ENCODE data around the gene TMEM101.
"Not testable (repeated sequence)": the region's sequence is repeated elsewhere in the genome, so short reads cannot be mapped to it uniquely, and the experiment has no call there.

TMEM101 gene

GRCh38 chr17:44024853-44025252 is 10.1 kb upstream of the TMEM101 start:
- DNase-seq (ENCODE audit: low spot score) = no peak
- no peak for TF ChIP-seq CTCF (IDR thresholded peaks at IDR 0.05; ENCODE audit: extremely low read depth, insufficient read depth, missing control alignments)
- in situ Hi-C loops (cut with MboI; ENCODE audit: low pct_unique_long_range_greater_than_20kb, low sequenced_read_pairs, unreplicated experiment) = no loop called here

GRCh38 chr17:44024271-44024663 is 9.5 kb upstream of the TMEM101 start:
- DNase-seq (ENCODE audit: low spot score) = no peak
- TF ChIP-seq CTCF (IDR thresholded peaks at IDR 0.05; ENCODE audit: extremely low read depth, insufficient read depth, missing control alignments) = no peak
- in situ Hi-C loops (cut with MboI; ENCODE audit: low pct_unique_long_range_greater_than_20kb, low sequenced_read_pairs, unreplicated experiment) = no loop called here

GRCh38 chr17:44023545-44024270 is 8.9 kb upstream of the TMEM101 start:
- no peak for TF ChIP-seq CTCF (IDR thresholded peaks at IDR 0.05; ENCODE audit: extremely low read depth, insufficient read depth, missing control alignments)
- in situ Hi-C loops (cut with MboI; ENCODE audit: low pct_unique_long_range_greater_than_20kb, low sequenced_read_pairs, unreplicated experiment) = no loop called here
- no peak for DNase-seq (ENCODE audit: low spot score)

GRCh38 chr17:44022246-44022645 is 7.5 kb upstream of the TMEM101 start:
- DNase-seq (ENCODE audit: low spot score) = no peak
- no peak for TF ChIP-seq CTCF (IDR thresholded peaks at IDR 0.05; ENCODE audit: extremely low read depth, insufficient read depth, missing control alignments)
- in situ Hi-C loops (cut with MboI; ENCODE audit: low pct_unique_long_range_greater_than_20kb, low sequenced_read_pairs, unreplicated experiment) = no loop called here

GRCh38 chr17:44021227-44021626 is 6.5 kb upstream of the TMEM101 start:
- in situ Hi-C loops (cut with MboI; ENCODE audit: low pct_unique_long_range_greater_than_20kb, low sequenced_read_pairs, unreplicated experiment); DNase-seq (ENCODE audit: low spot score): not testable (repeated sequence)

- in situ Hi-C loops (cut with MboI; ENCODE audit: low pct_unique_long_range_greater_than_20kb, low sequenced_read_pairs, unreplicated experiment) = no loop called here
- no peak for TF ChIP-seq CTCF (IDR thresholded peaks at IDR 0.05; ENCODE audit: extremely low read depth, insufficient read depth, missing control alignments)
- peak; percentile 58 for DNase-seq (ENCODE audit: low spot score)
These were observed 678 bp downstream of the TMEM101 start for GRCh38 chr17:44014133-44014436.

- DNase-seq (ENCODE audit: low spot score) = no peak
- in situ Hi-C loops (cut with MboI; ENCODE audit: low pct_unique_long_range_greater_than_20kb, low sequenced_read_pairs, unreplicated experiment) = no loop called here
- no peak for TF ChIP-seq CTCF (IDR thresholded peaks at IDR 0.05; ENCODE audit: extremely low read depth, insufficient read depth, missing control alignments)
These were observed 1.9 kb downstream of the TMEM101 start for GRCh38 chr17:44012874-44013273.

Data from GM13977 (cell line).